Astrocyte (in vitro differentiated cells and primary cell): ENCODE results near the gene ZNF33B. TPM values are rescaled to one million over a fixed set of nuclear protein-coding genes. Genes with fewer than 3 reads are reported as not detected.

Source experiments
- DNase-seq: peaks from one replicate; pipeline ENCODE4 v3.0.0-alpha.2; 2010; ENCODE audit warnings: low read depth
- FAIRE-seq: peaks from 2 replicates; lab custom pipeline; 2011; peaks lifted over from hg19 to GRCh38; lab: Jason Lieb, UNC
- H2AFZ ChIP-seq: 2 replicates; pipeline ENCODE4 v1.6.0; 2012; ENCODE audit warnings: low read depth, low read length, inconsistent platforms
- H3K27ac ChIP-seq: 2 replicates; pipeline ENCODE4 v1.5.1; 2011; ENCODE audit warnings: low read depth, low read length, inconsistent platforms
- H3K27me3 ChIP-seq: 2 replicates; pipeline ENCODE4 v1.6.0; 2011; ENCODE audit warnings: low read length, inconsistent platforms; ENCODE audit not compliant: insufficient read depth
- H3K36me3 ChIP-seq: 2 replicates; pipeline ENCODE4 v1.5.1; 2011; ENCODE audit warnings: low read length, inconsistent platforms; ENCODE audit not compliant: insufficient read depth
- H3K4me1 ChIP-seq: 2 replicates; pipeline ENCODE4 v1.5.1; 2011; ENCODE audit warnings: low read length, inconsistent platforms; ENCODE audit not compliant: insufficient read depth
- H3K4me2 ChIP-seq: 2 replicates; pipeline ENCODE4 v1.6.0; 2012; ENCODE audit warnings: low read length, inconsistent platforms
- H3K4me3 ChIP-seq: 2 replicates; pipeline ENCODE4 v1.5.1; 2011; ENCODE audit warnings: low read depth, mild to moderate bottlenecking, low read length, inconsistent platforms; ENCODE audit not compliant: insufficient read depth
- H3K79me2 ChIP-seq: 2 replicates; pipeline ENCODE4 v1.6.0; 2012; ENCODE audit warnings: mild to moderate bottlenecking, low read length, inconsistent platforms; ENCODE audit not compliant: insufficient read depth
- H3K9ac ChIP-seq: 2 replicates; pipeline ENCODE4 v1.6.0; 2012; ENCODE audit warnings: mild to moderate bottlenecking, low read length, inconsistent platforms
- H3K9me3 ChIP-seq: 2 replicates; pipeline ENCODE4 v1.5.1; 2012; ENCODE audit warnings: low read depth, mild to moderate bottlenecking, low read length, inconsistent platforms; ENCODE audit not compliant: insufficient read depth
- H4K20me1 ChIP-seq: 2 replicates; pipeline ENCODE4 v1.6.0; 2012; ENCODE audit warnings: low read length, inconsistent platforms; ENCODE audit not compliant: insufficient read depth
- H3K27ac Mint-ChIP-seq: one replicate; pipeline ENCODE4 v1.8.0; 2021; ENCODE audit warnings: mild to moderate bottlenecking, mixed read lengths; ENCODE audit not compliant: unreplicated experiment
- H3K27me3 Mint-ChIP-seq: one replicate; pipeline ENCODE4 v1.8.0; 2021; ENCODE audit warnings: low read depth, mixed read lengths; ENCODE audit not compliant: unreplicated experiment
- H3K36me3 Mint-ChIP-seq: one replicate; pipeline ENCODE4 v1.8.0; 2021; ENCODE audit warnings: low read depth, mixed read lengths; ENCODE audit not compliant: unreplicated experiment
- H3K4me1 Mint-ChIP-seq: one replicate; pipeline ENCODE4 v1.8.0; 2021; ENCODE audit warnings: low read depth, mixed read lengths; ENCODE audit not compliant: unreplicated experiment
- H3K4me3 Mint-ChIP-seq: one replicate; pipeline ENCODE4 v1.8.0; 2021; ENCODE audit warnings: mild to moderate bottlenecking, moderate library complexity, mixed read lengths; ENCODE audit not compliant: unreplicated experiment
- H3K9me3 Mint-ChIP-seq: one replicate; pipeline ENCODE4 v1.8.0; 2021; ENCODE audit warnings: mild to moderate bottlenecking, mixed read lengths; ENCODE audit not compliant: unreplicated experiment
- EZH2 ChIP-seq: IDR thresholded peaks from 2 replicates; pipeline ENCODE4 v1.6.1; 2012; ENCODE audit warnings: mild to moderate bottlenecking, low read length, inconsistent platforms; ENCODE audit not compliant: insufficient read depth
- total RNA-seq: library from RNA; stranded (reverse); gene quantifications from 2 replicates; pipeline ENCODE4 v1.2.1, GENCODE V29; 2021
- TF ChIP-seq, protein P1 (sequence below): IDR thresholded peaks from 2 replicates; pipeline ENCODE4 v1.5.1; 2011; ENCODE audit warnings: low read depth, mild to moderate bottlenecking, inconsistent platforms, low read length, moderate library complexity; ENCODE audit not compliant: insufficient read depth

The ZNF33B gene
- total RNA-seq, 1 donor from 2014 or later: 10.1 TPM

DNA sequence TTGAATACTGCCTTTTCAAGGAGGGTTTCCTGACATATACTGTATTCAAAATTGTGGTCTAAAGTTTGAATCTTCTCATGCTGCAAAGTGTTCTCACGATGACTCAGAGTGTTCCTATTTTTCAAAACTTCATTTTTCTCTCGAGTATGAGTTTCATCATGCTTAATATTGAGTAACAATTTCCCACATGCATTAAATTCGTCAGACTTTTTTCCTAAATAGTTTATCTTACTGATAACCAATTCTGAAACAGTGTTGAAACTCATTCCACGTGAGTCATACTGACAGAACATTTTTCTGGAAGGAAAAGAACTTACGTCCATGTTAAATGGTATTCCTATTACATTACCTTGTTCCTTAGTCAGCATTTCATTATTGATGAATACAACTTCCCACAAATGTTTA is 44.1 kb downstream of the ZNF33B start:
- H3K9me3 ChIP-seq: peaks cover 37% of the 10 kb centered on the region
- H3K27ac ChIP-seq: no peak overlapping the region
- FAIRE-seq: peak; percentile 68
- H4K20me1 ChIP-seq: no peaks in the 10 kb centered on the region
- H3K9ac ChIP-seq: no peak overlapping the region
- peaks cover 20% of the 10 kb centered on the region for H3K36me3 ChIP-seq
- no peak overlapping the region for H3K4me3 ChIP-seq
- Mint-ChIP-seq H3K9me3 (peaks cover 47% of the 10 kb centered on the region), H3K36me3 (peaks cover 56% of the 10 kb centered on the region), H3K27me3 (no peaks in the 10 kb centered on the region), H3K4me3 (no peak overlapping the region), H3K4me1 (no peaks in the 10 kb centered on the region), H3K27ac (no peak overlapping the region)
- no peak overlapping the region for H3K4me2 ChIP-seq
- DNase-seq: peak; percentile 39
- H3K27me3 ChIP-seq: no peaks in the 10 kb centered on the region
- no peak overlapping the region for H2AFZ ChIP-seq
- H3K4me1 ChIP-seq: no peaks in the 10 kb centered on the region
- H3K79me2 ChIP-seq: no peaks in the 10 kb centered on the region
- no peak for TF ChIP-seq EZH2
- TF ChIP-seq, protein P1, sequence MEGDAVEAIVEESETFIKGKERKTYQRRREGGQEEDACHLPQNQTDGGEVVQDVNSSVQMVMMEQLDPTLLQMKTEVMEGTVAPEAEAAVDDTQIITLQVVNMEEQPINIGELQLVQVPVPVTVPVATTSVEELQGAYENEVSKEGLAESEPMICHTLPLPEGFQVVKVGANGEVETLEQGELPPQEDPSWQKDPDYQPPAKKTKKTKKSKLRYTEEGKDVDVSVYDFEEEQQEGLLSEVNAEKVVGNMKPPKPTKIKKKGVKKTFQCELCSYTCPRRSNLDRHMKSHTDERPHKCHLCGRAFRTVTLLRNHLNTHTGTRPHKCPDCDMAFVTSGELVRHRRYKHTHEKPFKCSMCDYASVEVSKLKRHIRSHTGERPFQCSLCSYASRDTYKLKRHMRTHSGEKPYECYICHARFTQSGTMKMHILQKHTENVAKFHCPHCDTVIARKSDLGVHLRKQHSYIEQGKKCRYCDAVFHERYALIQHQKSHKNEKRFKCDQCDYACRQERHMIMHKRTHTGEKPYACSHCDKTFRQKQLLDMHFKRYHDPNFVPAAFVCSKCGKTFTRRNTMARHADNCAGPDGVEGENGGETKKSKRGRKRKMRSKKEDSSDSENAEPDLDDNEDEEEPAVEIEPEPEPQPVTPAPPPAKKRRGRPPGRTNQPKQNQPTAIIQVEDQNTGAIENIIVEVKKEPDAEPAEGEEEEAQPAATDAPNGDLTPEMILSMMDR: no peak

GRCh38 chr10:42593284-42593683 is 45.1 kb downstream of the ZNF33B start:
- DNase-seq: peak; percentile 10
- H2AFZ ChIP-seq: no peak overlapping the region
- no peak overlapping the region for H3K4me3 ChIP-seq
- no peak overlapping the region for H3K27ac ChIP-seq
- no peak for FAIRE-seq
- H3K9me3 Mint-ChIP-seq: peaks cover 44% of the 10 kb centered on the region
- no peak for TF ChIP-seq EZH2
- TF ChIP-seq, protein P1: no peak
- H3K27me3 ChIP-seq: no peaks in the 10 kb centered on the region
- H3K36me3 ChIP-seq: peaks cover 20% of the 10 kb centered on the region
- no peaks in the 10 kb centered on the region for H4K20me1 ChIP-seq
- no peaks in the 10 kb centered on the region for H3K79me2 ChIP-seq
- H3K4me3 Mint-ChIP-seq: no peak overlapping the region
- H3K27ac Mint-ChIP-seq: no peak overlapping the region
- peaks cover 41% of the 10 kb centered on the region for H3K9me3 ChIP-seq
- no peak overlapping the region for H3K9ac ChIP-seq
- H3K4me1 Mint-ChIP-seq: no peaks in the 10 kb centered on the region
- H3K36me3 Mint-ChIP-seq: peaks cover 59% of the 10 kb centered on the region
- H3K4me2 ChIP-seq: no peak overlapping the region
- no peaks in the 10 kb centered on the region for H3K27me3 Mint-ChIP-seq
- no peaks in the 10 kb centered on the region for H3K4me1 ChIP-seq

DNA sequence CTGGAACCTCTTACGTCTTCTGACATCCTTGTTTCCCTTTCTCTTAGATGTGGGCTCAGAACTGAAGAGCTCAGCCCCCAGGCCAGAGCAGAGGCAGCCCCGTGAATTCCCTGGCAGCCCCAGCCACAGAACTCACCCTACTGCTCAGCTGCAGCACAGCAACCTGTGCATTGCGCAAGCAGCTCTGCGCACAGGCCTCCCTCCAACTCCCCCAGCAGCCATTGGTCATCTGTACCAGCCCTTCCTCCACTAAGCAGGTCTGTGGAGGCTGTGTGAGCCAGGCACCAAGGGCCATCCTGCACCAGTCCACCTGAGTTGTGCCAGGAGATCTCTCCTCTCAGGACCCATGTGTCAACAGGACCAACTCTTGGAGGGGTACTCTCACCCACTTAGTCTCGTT is 54.5 kb downstream of the ZNF33B start:
- peaks cover 6% of the 10 kb centered on the region for H3K9me3 Mint-ChIP-seq
- H3K27ac Mint-ChIP-seq: no peak overlapping the region
- Histone ChIP-seq H3K4me1 (no peaks in the 10 kb centered on the region), H3K27ac (no peak overlapping the region), H3K27me3 (no peaks in the 10 kb centered on the region), H3K4me3 (no peak overlapping the region), H4K20me1 (no peaks in the 10 kb centered on the region), H3K36me3 (no peaks in the 10 kb centered on the region), H2AFZ (no peak overlapping the region), H3K4me2 (no peak overlapping the region), H3K9me3 (peaks cover 12% of the 10 kb centered on the region), H3K9ac (no peak overlapping the region), H3K79me2 (no peaks in the 10 kb centered on the region)
- no peak for FAIRE-seq
- peaks cover 22% of the 10 kb centered on the region for H3K36me3 Mint-ChIP-seq
- TF ChIP-seq EZH2: no peak
- TF ChIP-seq, protein P1: no peak
- H3K27me3 Mint-ChIP-seq: no peaks in the 10 kb centered on the region
- H3K4me3 Mint-ChIP-seq: no peak overlapping the region
- DNase-seq: no peak
- H3K4me1 Mint-ChIP-seq: no peaks in the 10 kb centered on the region
